Activated gamma-delta T cell (primary cell): Measurements from ENCODE around the gene PYM1.
"Not testable (repeated sequence)": the region's sequence is repeated elsewhere in the genome, so short reads cannot be mapped to it uniquely, and the experiment has no call there.

Experiments used
- DNase-seq: peaks from one replicate; lab custom pipeline; 2025; lab: John Stamatoyannopoulos, UW

Gene PYM1

GRCh38 chr12:55908726-55909512, 18.8 kb downstream of the PYM1 start:
- no peak for DNase-seq

- DNase-seq = no peak
These were observed 21.6 kb downstream of the PYM1 start for GRCh38 chr12:55906056-55906455.

GRCh38 chr12:55901881-55902490, 25.7 kb downstream of the PYM1 start:
- DNase-seq = no peak

- DNase-seq = no peak
These were observed 28.6 kb downstream of the PYM1 start for GRCh38 chr12:55899082-55899481.

GRCh38 chr12:55893723-55894122, 34.0 kb downstream of the PYM1 start:
- no peak for DNase-seq

GRCh38 chr12:55891310-55891709, 36.4 kb downstream of the PYM1 start:
- DNase-seq = no peak

GRCh38 chr12:55885113-55885512, 42.6 kb downstream of the PYM1 start:
- DNase-seq = no peak

- no peak for DNase-seq
These were observed 49.9 kb downstream of the PYM1 start for GRCh38 chr12:55877824-55878223.

- no peak for DNase-seq
These were observed 51.8 kb downstream of the PYM1 start for GRCh38 chr12:55875704-55876467.

GRCh38 chr12:55874443-55874842, 53.3 kb downstream of the PYM1 start:
- no peak for DNase-seq

GRCh38 chr12:55866454-55867004, 61.2 kb downstream of the PYM1 start:
- not testable (repeated sequence) for DNase-seq

- no peak for DNase-seq
These were observed 62.4 kb downstream of the PYM1 start for GRCh38 chr12:55865327-55865726.

- not testable (repeated sequence) for DNase-seq
These were observed 64.8 kb downstream of the PYM1 start for GRCh38 chr12:55862931-55863330.

GRCh38 chr12:55862286-55862685, 65.4 kb downstream of the PYM1 start:
- no peak for DNase-seq

- no peak for DNase-seq
These were observed 65.8 kb downstream of the PYM1 start for GRCh38 chr12:55861871-55862270.

GRCh38 chr12:55861396-55861795, 66.3 kb downstream of the PYM1 start:
- DNase-seq = no peak

GRCh38 chr12:55852740-55853139, 75.0 kb downstream of the PYM1 start:
- no peak for DNase-seq
